ENCODE measurements around the gene IL17RA.

Gene IL17RA

GRCh38 chr22:17083811-17084441 is 874 bp upstream of the IL17RA start:
- DNase-seq (ENCODE audit: low read depth) = no peak

- DNase-seq (ENCODE audit: low read depth) = no peak
Measured at GRCh38 chr22:17085277-17086181, 729 bp downstream of the IL17RA start.

GRCh38 chr22:17086296-17086695 is 1.5 kb downstream of the IL17RA start:
- DNase-seq (ENCODE audit: low read depth) = no peak

- DNase-seq (ENCODE audit: low read depth) = no peak
Measured at GRCh38 chr22:17086788-17087497, 2.1 kb downstream of the IL17RA start.

GRCh38 chr22:17087498-17088131 is 2.8 kb downstream of the IL17RA start:
- no peak for DNase-seq (ENCODE audit: low read depth)

- DNase-seq (ENCODE audit: low read depth) = no peak
Measured at GRCh38 chr22:17090550-17090949, 5.8 kb downstream of the IL17RA start.

GRCh38 chr22:17091851-17092250 is 7.1 kb downstream of the IL17RA start:
- no peak for DNase-seq (ENCODE audit: low read depth)

GRCh38 chr22:17093081-17093480 is 8.3 kb downstream of the IL17RA start:
- DNase-seq (ENCODE audit: low read depth) = no peak

- no peak for DNase-seq (ENCODE audit: low read depth)
Measured at GRCh38 chr22:17095538-17095937, 10.7 kb downstream of the IL17RA start.

GRCh38 chr22:17096071-17096470 is 11.3 kb downstream of the IL17RA start:
- DNase-seq (ENCODE audit: low read depth) = no peak

- DNase-seq (ENCODE audit: low read depth) = no peak
Measured at GRCh38 chr22:17097062-17097461, 12.3 kb downstream of the IL17RA start.

- DNase-seq (ENCODE audit: low read depth) = no peak
Measured at GRCh38 chr22:17097701-17098100, 12.9 kb downstream of the IL17RA start.

- DNase-seq (ENCODE audit: low read depth) = no peak
Measured at GRCh38 chr22:17098379-17098819, 13.6 kb downstream of the IL17RA start.

GRCh38 chr22:17100621-17101020 is 15.8 kb downstream of the IL17RA start:
- no peak for DNase-seq (ENCODE audit: low read depth)

GRCh38 chr22:17101475-17102296 is 16.9 kb downstream of the IL17RA start:
- DNase-seq (ENCODE audit: low read depth) = no peak

GRCh38 chr22:17102297-17102667 is 17.5 kb downstream of the IL17RA start:
- no peak for DNase-seq (ENCODE audit: low read depth)

- no peak for DNase-seq (ENCODE audit: low read depth)
Measured at GRCh38 chr22:17103351-17103750, 18.6 kb downstream of the IL17RA start.

- DNase-seq (ENCODE audit: low read depth) = no peak
Measured at GRCh38 chr22:17104336-17104935, 19.6 kb downstream of the IL17RA start.

GRCh38 chr22:17105143-17106129 is 20.6 kb downstream of the IL17RA start:
- no peak for DNase-seq (ENCODE audit: low read depth)

All from activated gamma-delta T cell treated with anti-CD3 and anti-CD28 coated beads, Interleukin-2, amount 50 U/mL, for 16 hours (primary cell).